ENCODE data around the gene TALDO1. TPM values are rescaled to one million over a fixed set of nuclear protein-coding genes. Genes with fewer than 3 reads are reported as not detected.

The TALDO1 gene
- total RNA-seq, 1 donor from 2014 or later: 182 TPM

DNA sequence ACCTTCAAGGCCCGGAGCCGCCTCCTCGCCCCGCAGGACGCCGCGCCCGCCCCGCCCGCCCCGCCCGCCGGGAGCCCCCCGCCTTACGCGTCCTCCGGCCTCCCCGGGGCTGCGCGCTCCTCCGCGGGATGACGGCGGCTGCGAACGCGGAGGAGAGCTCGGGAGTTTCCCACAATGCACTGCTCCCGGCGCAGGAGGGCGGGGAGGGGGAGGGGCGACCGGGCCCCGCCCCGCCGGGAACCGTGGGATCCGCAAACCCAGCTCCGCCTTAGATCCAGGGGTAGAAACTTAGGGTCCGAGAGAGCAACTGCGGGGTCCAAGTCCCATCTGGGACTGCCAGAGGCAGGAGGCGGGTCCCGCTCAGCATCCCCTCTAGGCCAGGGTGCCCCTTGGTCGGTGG lies 42.7 kb downstream of the TALDO1 start, which contains the start of gene CEND1:
TSS of gene CEND1 (minus strand) at position 148 of the 400 bp plus-strand sequence. CDS start 1,514 bp downstream, outside the sequence.
- peak within 1 kb of the TSS; percentile 81 for H3K4me3 Mint-ChIP-seq (ENCODE audit: unreplicated experiment)
- peaks cover 9% of the 10 kb centered on the region for H3K9me3 Mint-ChIP-seq (ENCODE audit: unreplicated experiment)
- peak; percentile 86 for DNase-seq
- TF ChIP-seq, protein P1, sequence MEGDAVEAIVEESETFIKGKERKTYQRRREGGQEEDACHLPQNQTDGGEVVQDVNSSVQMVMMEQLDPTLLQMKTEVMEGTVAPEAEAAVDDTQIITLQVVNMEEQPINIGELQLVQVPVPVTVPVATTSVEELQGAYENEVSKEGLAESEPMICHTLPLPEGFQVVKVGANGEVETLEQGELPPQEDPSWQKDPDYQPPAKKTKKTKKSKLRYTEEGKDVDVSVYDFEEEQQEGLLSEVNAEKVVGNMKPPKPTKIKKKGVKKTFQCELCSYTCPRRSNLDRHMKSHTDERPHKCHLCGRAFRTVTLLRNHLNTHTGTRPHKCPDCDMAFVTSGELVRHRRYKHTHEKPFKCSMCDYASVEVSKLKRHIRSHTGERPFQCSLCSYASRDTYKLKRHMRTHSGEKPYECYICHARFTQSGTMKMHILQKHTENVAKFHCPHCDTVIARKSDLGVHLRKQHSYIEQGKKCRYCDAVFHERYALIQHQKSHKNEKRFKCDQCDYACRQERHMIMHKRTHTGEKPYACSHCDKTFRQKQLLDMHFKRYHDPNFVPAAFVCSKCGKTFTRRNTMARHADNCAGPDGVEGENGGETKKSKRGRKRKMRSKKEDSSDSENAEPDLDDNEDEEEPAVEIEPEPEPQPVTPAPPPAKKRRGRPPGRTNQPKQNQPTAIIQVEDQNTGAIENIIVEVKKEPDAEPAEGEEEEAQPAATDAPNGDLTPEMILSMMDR (IDR thresholded peaks at IDR 0.05; ENCODE audit: partially characterized antibody, unreplicated experiment): no peak
- H3K27ac Mint-ChIP-seq (ENCODE audit: unreplicated experiment): peak within 1 kb of the TSS; percentile 62
- H3K4me1 Mint-ChIP-seq (ENCODE audit: low read depth, unreplicated experiment): peaks cover 17% of the 10 kb centered on the region
- peaks cover 3% of the 10 kb centered on the region for H3K27me3 Mint-ChIP-seq (ENCODE audit: unreplicated experiment)
- no peaks in the 10 kb centered on the region for H3K36me3 Mint-ChIP-seq (ENCODE audit: unreplicated experiment)

DNA sequence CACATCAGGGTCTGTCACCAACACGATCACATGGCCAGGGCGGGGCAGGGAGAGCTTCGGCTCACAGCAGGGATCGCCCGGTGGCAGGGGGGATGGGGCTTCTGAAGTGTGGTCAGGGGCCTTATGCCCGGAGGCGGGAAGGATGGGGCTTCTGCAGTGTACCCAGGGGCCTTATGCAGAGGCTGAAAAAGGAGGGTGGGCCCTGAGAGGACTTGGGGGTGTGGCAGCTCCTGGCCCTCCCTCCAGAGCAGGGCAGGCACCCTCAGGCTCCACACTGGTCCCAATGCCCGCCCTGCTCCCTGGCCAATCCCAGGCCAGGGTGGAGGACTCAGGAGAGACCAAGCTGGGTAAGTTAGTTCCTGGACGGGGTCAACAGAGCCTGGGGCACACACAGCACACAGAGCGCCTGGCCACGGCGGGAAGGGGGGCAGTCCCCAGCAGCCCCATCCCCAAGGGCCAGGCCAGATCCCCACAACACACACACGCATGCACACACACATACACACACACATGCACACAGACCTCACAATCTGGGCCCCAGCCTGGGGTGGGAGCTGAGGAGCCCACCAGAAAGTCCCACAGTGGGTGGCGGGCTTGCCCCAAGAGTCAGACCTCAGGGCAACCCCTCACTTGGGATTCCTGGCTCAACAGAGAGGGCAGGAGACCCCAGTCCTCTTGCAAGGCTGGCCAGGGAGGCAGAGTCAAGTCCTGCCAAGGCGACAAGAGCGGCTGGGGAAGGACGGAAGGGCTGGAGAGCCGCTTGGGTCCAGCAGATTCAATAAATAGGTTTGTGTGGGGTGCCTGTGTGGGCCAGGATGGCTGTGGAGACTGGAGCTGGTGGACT lies 43.7 kb downstream of the TALDO1 start:
- Mint-ChIP-seq H3K9me3 (ENCODE audit: unreplicated experiment) (peaks cover 6% of the 10 kb centered on the region), H3K4me3 (ENCODE audit: unreplicated experiment) (peak overlapping the region; percentile 65), H3K4me1 (ENCODE audit: low read depth, unreplicated experiment) (peaks cover 14% of the 10 kb centered on the region), H3K36me3 (ENCODE audit: unreplicated experiment) (no peaks in the 10 kb centered on the region), H3K27me3 (ENCODE audit: unreplicated experiment) (peaks cover 3% of the 10 kb centered on the region), H3K27ac (ENCODE audit: unreplicated experiment) (peak overlapping the region; percentile 64)
- TF ChIP-seq, protein P1 (IDR thresholded peaks at IDR 0.05; ENCODE audit: partially characterized antibody, unreplicated experiment): no peak
- DNase-seq: peak; percentile 65

DNA sequence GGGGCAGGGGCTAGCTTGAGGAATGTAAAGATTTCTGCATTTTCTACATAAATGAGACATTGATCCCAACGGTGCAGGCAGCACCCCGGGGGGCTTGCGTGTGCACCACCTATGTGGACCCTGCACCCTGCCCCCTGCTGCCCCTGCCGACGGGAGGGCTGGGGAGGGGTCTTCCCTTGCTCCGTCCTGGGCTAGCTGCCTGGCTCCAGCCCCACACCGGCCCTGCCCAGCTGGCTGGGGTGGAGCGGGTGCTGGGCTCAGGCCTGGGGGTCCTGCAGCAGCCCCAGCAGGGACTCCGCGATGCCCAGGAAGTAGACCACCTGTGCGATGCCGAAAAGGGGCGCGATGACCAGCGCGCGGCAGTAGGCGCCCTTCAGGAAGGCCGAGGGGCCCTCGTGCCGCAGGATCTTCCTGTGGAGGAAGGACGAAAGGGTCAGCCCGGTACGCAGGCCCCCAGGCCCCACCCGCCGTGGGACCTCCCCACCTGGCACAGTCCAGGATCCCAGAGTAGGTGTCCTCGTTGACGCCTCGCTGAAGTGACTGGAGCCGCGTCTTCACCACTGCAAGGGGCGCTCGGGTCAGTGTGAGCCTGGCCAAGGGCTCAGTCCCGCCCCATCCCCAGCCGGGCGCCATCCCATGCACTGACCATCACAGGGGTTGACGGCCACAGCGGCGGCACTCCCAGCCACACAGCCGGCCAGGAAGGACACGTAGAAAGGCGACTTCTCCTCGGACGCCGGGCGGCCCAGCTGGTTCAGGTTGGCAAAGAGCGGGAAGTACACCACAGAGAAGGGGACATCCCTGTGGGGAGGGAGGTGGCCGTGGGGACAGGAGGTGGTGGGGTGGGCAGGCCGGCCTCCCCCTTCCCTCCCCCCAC lies 44.6 kb downstream of the TALDO1 start:
- H3K4me3 Mint-ChIP-seq (ENCODE audit: unreplicated experiment): no peak overlapping the region
- H3K9me3 Mint-ChIP-seq (ENCODE audit: unreplicated experiment): peaks cover 7% of the 10 kb centered on the region
- peaks cover 14% of the 10 kb centered on the region for H3K4me1 Mint-ChIP-seq (ENCODE audit: low read depth, unreplicated experiment)
- TF ChIP-seq, protein P1 (IDR thresholded peaks at IDR 0.05; ENCODE audit: partially characterized antibody, unreplicated experiment): no peak
- no peak overlapping the region for H3K27ac Mint-ChIP-seq (ENCODE audit: unreplicated experiment)
- no peaks in the 10 kb centered on the region for H3K36me3 Mint-ChIP-seq (ENCODE audit: unreplicated experiment)
- no peak for DNase-seq
- peaks cover 6% of the 10 kb centered on the region for H3K27me3 Mint-ChIP-seq (ENCODE audit: unreplicated experiment)

DNA sequence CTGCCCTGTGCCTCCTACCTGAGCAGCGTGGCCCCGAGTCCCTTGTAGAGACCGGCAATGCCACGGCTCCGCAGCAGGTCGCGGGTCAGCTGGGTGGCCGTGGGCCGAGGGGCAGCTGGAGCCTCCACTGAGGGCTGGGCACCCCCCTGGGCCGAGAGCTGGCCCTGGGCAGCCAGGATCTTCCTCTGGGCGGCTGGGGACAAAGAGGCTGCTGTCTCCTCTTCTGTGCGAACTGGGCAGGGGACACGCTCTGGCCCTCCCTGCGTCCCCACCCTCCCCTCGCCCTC lies 45.2 kb downstream of the TALDO1 start:
- TF ChIP-seq, protein P1 (IDR thresholded peaks at IDR 0.05; ENCODE audit: partially characterized antibody, unreplicated experiment): no peak
- DNase-seq: no peak
- H3K27ac Mint-ChIP-seq (ENCODE audit: unreplicated experiment): no peak overlapping the region
- peaks cover 7% of the 10 kb centered on the region for H3K27me3 Mint-ChIP-seq (ENCODE audit: unreplicated experiment)
- no peak overlapping the region for H3K4me3 Mint-ChIP-seq (ENCODE audit: unreplicated experiment)
- H3K36me3 Mint-ChIP-seq (ENCODE audit: unreplicated experiment): no peaks in the 10 kb centered on the region
- peaks cover 14% of the 10 kb centered on the region for H3K4me1 Mint-ChIP-seq (ENCODE audit: low read depth, unreplicated experiment)
- H3K9me3 Mint-ChIP-seq (ENCODE audit: unreplicated experiment): peaks cover 11% of the 10 kb centered on the region

All from glutamatergic neuron (in vitro differentiated cells).